Neural cell (in vitro differentiated cells): Measurements from ENCODE around the gene PTOV1. TPM values are rescaled to one million over a fixed set of nuclear protein-coding genes. Genes with fewer than 3 reads are reported as not detected.

Experiments used
- H2AFZ ChIP-seq: fragments of 200-600, 300-800 bp; sonication (generic), shearing (Covaris generic); 2 replicates; pipeline ENCODE4 v1.6.0; 2014; ENCODE audit warnings: low read depth, mild to moderate bottlenecking, antibody characterized with exemption, low read length, moderate library complexity
- H3F3A ChIP-seq: fragments of 200-600 bp; shearing (Covaris generic); 2 replicates; pipeline ENCODE4 v1.6.1; 2016; ENCODE audit warnings: mild to moderate bottlenecking, moderate library complexity, mixed read lengths, antibody characterized with exemption, low read length; ENCODE audit not compliant: insufficient read depth, poor library complexity, severe bottlenecking
- H3K27ac ChIP-seq: fragments of 200-600, 300-800 bp; sonication (generic), shearing (Covaris generic); 2 replicates; pipeline ENCODE4 v1.5.1; 2014; ENCODE audit warnings: mild to moderate bottlenecking, low read length, moderate library complexity
- H3K27me3 ChIP-seq: fragments of 300-800, 200-600 bp; sonication (generic), shearing (Covaris generic); 2 replicates; pipeline ENCODE4 v1.6.0; 2014; ENCODE audit warnings: mild to moderate bottlenecking, low read depth, low read length, moderate library complexity; ENCODE audit not compliant: insufficient read depth
- H3K36me3 ChIP-seq: fragments of 300-800, 200-600 bp; sonication (generic), shearing (Covaris generic); 2 replicates; pipeline ENCODE4 v1.5.1; 2014; ENCODE audit warnings: mild to moderate bottlenecking, antibody characterized with exemption, low read length, moderate library complexity; ENCODE audit not compliant: insufficient read depth
- H3K4me2 ChIP-seq: fragments of 300-800, 200-600 bp; sonication (generic), shearing (Covaris generic); 2 replicates; pipeline ENCODE4 v1.6.0; 2014; ENCODE audit warnings: mild to moderate bottlenecking, low read length
- H3K4me3 ChIP-seq: fragments of 300-800, 200-600 bp; sonication (generic), shearing (Covaris generic); 2 replicates; pipeline ENCODE4 v1.5.1; 2014; ENCODE audit warnings: mild to moderate bottlenecking, low read length, moderate library complexity
- H3K79me2 ChIP-seq: fragments of 200-600 bp; shearing (Covaris generic); replicated peaks from 2 replicates; pipeline ENCODE4 v1.6.0; 2014; ENCODE audit warnings: mild to moderate bottlenecking, low read length, moderate library complexity; ENCODE audit not compliant: insufficient read depth
- H3K9ac ChIP-seq: fragments of 300-800, 200-600 bp; sonication (generic), shearing (Covaris generic); 2 replicates; pipeline ENCODE4 v1.6.1; 2016; ENCODE audit warnings: mild to moderate bottlenecking, low read length, mixed read lengths
- H3K9me2 ChIP-seq: fragments of 200-600 bp; shearing (Covaris generic); 2 replicates; pipeline ENCODE4 v1.6.1; 2016; ENCODE audit warnings: mild to moderate bottlenecking, low read length, mixed read lengths; ENCODE audit not compliant: insufficient read depth
- H3K9me3 ChIP-seq: fragments of 200-600, 300-800 bp; sonication (generic), shearing (Covaris generic); 2 replicates; pipeline ENCODE4 v1.6.1; 2016; ENCODE audit warnings: mild to moderate bottlenecking, mixed run types, low read length, moderate library complexity, mixed read lengths
- H4K20me1 ChIP-seq: fragments of 200-600 bp; shearing (Covaris generic); 2 replicates; pipeline ENCODE4 v1.6.1; 2016; ENCODE audit warnings: mild to moderate bottlenecking, mixed run types; ENCODE audit not compliant: insufficient read depth
- EZH2 ChIP-seq: fragments of 200-600, 300-800 bp; shearing (Covaris generic), sonication (generic); IDR thresholded peaks from 2 replicates; pipeline ENCODE4 v1.6.1; 2014; ENCODE audit warnings: antibody characterized with exemption, low read length, borderline replicate concordance, mild to moderate bottlenecking; ENCODE audit not compliant: insufficient read depth, poor library complexity, severe bottlenecking
- MXI1 ChIP-seq: fragments of 450-650 bp; conservative IDR thresholded peaks from 2 replicates; pipeline ENCODE4 v1.6.1; 2014; ENCODE audit warnings: antibody characterized with exemption, mild to moderate bottlenecking; ENCODE audit not compliant: poor library complexity, severe bottlenecking
- POLR2AphosphoS5 ChIP-seq: IDR thresholded peaks from 2 replicates; pipeline ENCODE4 v1.6.1; 2012
- RAD21 ChIP-seq: fragments of 450-650 bp; conservative IDR thresholded peaks from 2 replicates; pipeline ENCODE4 v1.6.1; 2014; ENCODE audit warnings: antibody characterized with exemption, mild to moderate bottlenecking, moderate library complexity
- SMC3 ChIP-seq: fragments of 450-650 bp; conservative IDR thresholded peaks from 2 replicates; pipeline ENCODE4 v1.6.1; 2014; ENCODE audit warnings: antibody characterized with exemption, mild to moderate bottlenecking, moderate library complexity; ENCODE audit not compliant: poor library complexity
- TAF1 ChIP-seq: IDR thresholded peaks from 2 replicates; pipeline ENCODE4 v1.6.1; 2012; ENCODE audit warnings: low read depth
- polyA plus RNA-seq: library from polyadenylated mRNA; depleted of rRNA; stranded (reverse); fragments of >200 nt; gene quantifications from 2 replicates; pipeline ENCODE4 v1.2.3, GENCODE V29; 2014
- TF ChIP-seq, protein P1 (sequence below): fragments of 450-650 bp; IDR thresholded peaks from 2 replicates; pipeline ENCODE4 v1.5.1; 2014; ENCODE audit warnings: antibody characterized with exemption, mild to moderate bottlenecking, moderate library complexity; ENCODE audit not compliant: poor library complexity, severe bottlenecking
- TF ChIP-seq, protein P2 (sequence below): IDR thresholded peaks from 2 replicates; pipeline ENCODE4 v1.6.1; 2012; ENCODE audit warnings: borderline replicate concordance

PTOV1 gene
- polyA plus RNA-seq, 1 donor from 2014 or later, result 199 TPM

DNA sequence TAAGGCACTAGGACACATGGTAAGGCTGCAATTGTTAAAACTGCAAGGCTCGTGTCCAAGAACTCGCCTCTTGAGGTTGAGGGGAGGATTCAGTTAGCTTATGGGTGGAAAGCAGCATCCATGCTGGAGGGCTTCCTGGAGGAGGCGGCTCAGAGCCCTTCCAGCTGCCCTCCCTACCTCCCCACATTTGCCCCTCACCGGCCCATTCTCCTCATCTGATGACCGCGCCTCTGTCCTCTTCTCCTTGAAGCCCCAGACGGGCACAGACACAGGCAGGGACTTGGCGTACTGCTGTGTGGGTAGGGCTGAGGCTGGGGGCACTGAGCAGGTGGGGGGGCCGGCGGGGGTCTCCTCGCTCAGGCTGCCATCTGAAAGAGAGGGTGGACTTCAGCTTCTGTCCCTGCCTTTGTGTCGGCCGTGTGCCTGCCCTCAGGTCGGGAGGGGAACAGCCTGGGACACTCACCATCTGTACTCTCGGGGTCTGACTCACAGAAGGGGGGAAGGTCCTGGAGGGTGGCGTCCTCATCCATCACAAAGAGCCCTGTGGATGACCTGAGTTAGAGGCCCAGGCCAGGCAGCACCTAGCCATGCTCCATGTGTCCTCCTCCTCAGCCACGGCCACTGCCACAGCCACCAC, 20.5 kb downstream of the PTOV1 start:
- Histone ChIP-seq H3K27ac (no peak overlapping the region), H3K27me3 (no peaks in the 10 kb centered on the region), H3K4me2 (no peak overlapping the region), H3K9ac (no peak overlapping the region), H3K79me2 (peaks cover 15% of the 10 kb centered on the region), H3K9me2 (no peaks in the 10 kb centered on the region), H3F3A (no peaks in the 10 kb centered on the region), H3K4me3 (no peak overlapping the region), H3K36me3 (no peaks in the 10 kb centered on the region), H3K9me3 (no peaks in the 10 kb centered on the region), H2AFZ (no peak overlapping the region), H4K20me1 (no peaks in the 10 kb centered on the region)
- TF ChIP-seq, protein P1, sequence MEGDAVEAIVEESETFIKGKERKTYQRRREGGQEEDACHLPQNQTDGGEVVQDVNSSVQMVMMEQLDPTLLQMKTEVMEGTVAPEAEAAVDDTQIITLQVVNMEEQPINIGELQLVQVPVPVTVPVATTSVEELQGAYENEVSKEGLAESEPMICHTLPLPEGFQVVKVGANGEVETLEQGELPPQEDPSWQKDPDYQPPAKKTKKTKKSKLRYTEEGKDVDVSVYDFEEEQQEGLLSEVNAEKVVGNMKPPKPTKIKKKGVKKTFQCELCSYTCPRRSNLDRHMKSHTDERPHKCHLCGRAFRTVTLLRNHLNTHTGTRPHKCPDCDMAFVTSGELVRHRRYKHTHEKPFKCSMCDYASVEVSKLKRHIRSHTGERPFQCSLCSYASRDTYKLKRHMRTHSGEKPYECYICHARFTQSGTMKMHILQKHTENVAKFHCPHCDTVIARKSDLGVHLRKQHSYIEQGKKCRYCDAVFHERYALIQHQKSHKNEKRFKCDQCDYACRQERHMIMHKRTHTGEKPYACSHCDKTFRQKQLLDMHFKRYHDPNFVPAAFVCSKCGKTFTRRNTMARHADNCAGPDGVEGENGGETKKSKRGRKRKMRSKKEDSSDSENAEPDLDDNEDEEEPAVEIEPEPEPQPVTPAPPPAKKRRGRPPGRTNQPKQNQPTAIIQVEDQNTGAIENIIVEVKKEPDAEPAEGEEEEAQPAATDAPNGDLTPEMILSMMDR, result no peak
- TF ChIP-seq TAF1 (no peak), MXI1 (no peak), RAD21 (no peak), POLR2AphosphoS5 (no peak), SMC3 (no peak)
- TF ChIP-seq, protein P2, sequence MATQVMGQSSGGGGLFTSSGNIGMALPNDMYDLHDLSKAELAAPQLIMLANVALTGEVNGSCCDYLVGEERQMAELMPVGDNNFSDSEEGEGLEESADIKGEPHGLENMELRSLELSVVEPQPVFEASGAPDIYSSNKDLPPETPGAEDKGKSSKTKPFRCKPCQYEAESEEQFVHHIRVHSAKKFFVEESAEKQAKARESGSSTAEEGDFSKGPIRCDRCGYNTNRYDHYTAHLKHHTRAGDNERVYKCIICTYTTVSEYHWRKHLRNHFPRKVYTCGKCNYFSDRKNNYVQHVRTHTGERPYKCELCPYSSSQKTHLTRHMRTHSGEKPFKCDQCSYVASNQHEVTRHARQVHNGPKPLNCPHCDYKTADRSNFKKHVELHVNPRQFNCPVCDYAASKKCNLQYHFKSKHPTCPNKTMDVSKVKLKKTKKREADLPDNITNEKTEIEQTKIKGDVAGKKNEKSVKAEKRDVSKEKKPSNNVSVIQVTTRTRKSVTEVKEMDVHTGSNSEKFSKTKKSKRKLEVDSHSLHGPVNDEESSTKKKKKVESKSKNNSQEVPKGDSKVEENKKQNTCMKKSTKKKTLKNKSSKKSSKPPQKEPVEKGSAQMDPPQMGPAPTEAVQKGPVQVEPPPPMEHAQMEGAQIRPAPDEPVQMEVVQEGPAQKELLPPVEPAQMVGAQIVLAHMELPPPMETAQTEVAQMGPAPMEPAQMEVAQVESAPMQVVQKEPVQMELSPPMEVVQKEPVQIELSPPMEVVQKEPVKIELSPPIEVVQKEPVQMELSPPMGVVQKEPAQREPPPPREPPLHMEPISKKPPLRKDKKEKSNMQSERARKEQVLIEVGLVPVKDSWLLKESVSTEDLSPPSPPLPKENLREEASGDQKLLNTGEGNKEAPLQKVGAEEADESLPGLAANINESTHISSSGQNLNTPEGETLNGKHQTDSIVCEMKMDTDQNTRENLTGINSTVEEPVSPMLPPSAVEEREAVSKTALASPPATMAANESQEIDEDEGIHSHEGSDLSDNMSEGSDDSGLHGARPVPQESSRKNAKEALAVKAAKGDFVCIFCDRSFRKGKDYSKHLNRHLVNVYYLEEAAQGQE, result no peak

DNA sequence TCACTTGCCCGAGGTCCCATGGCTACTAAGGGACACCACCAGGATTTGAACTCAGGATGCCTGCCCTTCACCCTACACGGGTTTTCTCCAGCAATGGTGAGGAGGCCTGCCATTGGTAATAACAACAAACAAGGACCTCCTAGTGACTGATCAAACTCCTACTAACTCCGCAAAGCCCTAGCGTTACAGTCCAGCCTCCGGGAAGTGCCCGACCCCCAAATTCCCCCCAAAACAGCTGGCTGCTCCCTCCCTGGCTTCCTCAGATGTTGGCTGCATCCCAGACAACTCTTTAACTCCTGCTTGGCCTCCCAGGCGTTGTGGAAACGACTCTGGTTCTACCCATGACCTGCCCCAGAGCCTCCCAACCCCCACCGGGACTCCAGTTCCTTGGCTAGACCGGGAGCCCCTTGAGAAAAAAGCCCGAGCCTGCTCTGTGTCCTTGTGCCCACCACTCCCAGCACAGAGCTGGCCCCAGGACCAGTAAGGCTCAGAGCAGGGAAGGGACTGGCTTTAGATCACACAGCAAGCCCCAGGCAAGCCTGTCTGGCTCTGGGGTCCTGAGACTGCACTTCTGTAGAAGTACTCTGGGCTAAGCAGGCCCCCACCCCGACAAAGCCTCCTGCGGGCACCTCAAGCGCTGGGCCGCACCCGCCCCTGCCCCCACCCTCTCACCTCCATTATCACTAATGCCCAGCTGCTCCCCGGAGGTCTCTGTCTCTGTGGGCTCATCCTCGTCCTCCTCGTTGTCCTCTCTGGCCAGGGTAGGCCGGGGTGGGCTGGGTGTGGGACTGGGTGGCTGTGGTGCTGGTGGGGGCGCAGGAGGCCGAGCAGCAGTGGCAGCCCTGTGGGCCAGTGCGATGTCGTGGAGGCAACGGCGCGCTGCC, 21.5 kb downstream of the PTOV1 start:
- TF ChIP-seq EZH2, result no peak
- TF ChIP-seq, protein P2, result no peak
- Histone ChIP-seq H3K9me3 (no peaks in the 10 kb centered on the region), H3F3A (no peaks in the 10 kb centered on the region), H3K27ac (no peak overlapping the region), H3K27me3 (no peaks in the 10 kb centered on the region), H3K79me2 (peaks cover 14% of the 10 kb centered on the region), H3K4me3 (no peak overlapping the region), H3K4me2 (no peak overlapping the region), H2AFZ (no peak overlapping the region), H4K20me1 (no peaks in the 10 kb centered on the region), H3K9me2 (no peaks in the 10 kb centered on the region), H3K36me3 (no peaks in the 10 kb centered on the region), H3K9ac (no peak overlapping the region)
